Loucy (cell line): Measurements from ENCODE around the gene KDM4C.

Experiments used
- H2AFZ ChIP-seq: fragments of 200-600 bp; sonication (generic); 2 replicates; pipeline ENCODE4 v1.6.0; 2016; ENCODE audit warnings: antibody characterized with exemption, mild to moderate bottlenecking, low read length, moderate library complexity
- H3F3A ChIP-seq: fragments of 200-600 bp; 2 replicates; pipeline ENCODE4 v1.6.0; 2016; ENCODE audit warnings: antibody characterized with exemption, low read depth, mild to moderate bottlenecking
- H3K27me3 ChIP-seq: fragments of 200-600 bp; sonication (generic); 2 replicates; pipeline ENCODE4 v1.6.1; 2014; ENCODE audit warnings: low read length, mild to moderate bottlenecking; ENCODE audit not compliant: insufficient read depth, poor library complexity, severe bottlenecking
- H3K36me3 ChIP-seq: fragments of 200-600 bp; sonication (generic); 2 replicates; pipeline ENCODE4 v1.6.1; 2016; ENCODE audit warnings: low read length; ENCODE audit not compliant: insufficient read depth
- H3K4me1 ChIP-seq: fragments of 200-600 bp; sonication (generic); 2 replicates; pipeline ENCODE4 v1.5.1; 2014; ENCODE audit warnings: low read length, mild to moderate bottlenecking; ENCODE audit not compliant: insufficient read depth, poor library complexity, severe bottlenecking
- H3K4me2 ChIP-seq: fragments of 200-600 bp; sonication (generic); 2 replicates; pipeline ENCODE4 v1.6.0; 2014; ENCODE audit warnings: antibody characterized with exemption, low read length, low read depth, mild to moderate bottlenecking; ENCODE audit not compliant: poor library complexity, severe bottlenecking
- H3K4me3 ChIP-seq: fragments of 200-600 bp; sonication (generic); 2 replicates; pipeline ENCODE4 v1.5.1; 2014; ENCODE audit warnings: low read length, mild to moderate bottlenecking, mixed read lengths; ENCODE audit not compliant: poor library complexity, severe bottlenecking
- H3K79me2 ChIP-seq: fragments of 200-600 bp; sonication (generic); 2 replicates; pipeline ENCODE4 v1.6.1; 2014; ENCODE audit warnings: low read length; ENCODE audit not compliant: insufficient read depth
- H3K9ac ChIP-seq: fragments of 200-600 bp; sonication (generic); 2 replicates; pipeline ENCODE4 v1.6.0; 2014; ENCODE audit warnings: mild to moderate bottlenecking, low read depth, low read length, moderate library complexity; ENCODE audit not compliant: poor library complexity, severe bottlenecking
- H3K9me2 ChIP-seq: fragments of 200-600 bp; sonication (generic); replicated peaks from 2 replicates; pipeline ENCODE4 v1.6.1; 2016; ENCODE audit warnings: low read depth, low read length, mixed read lengths
- H3K9me3 ChIP-seq: fragments of 200-600 bp; sonication (generic); 2 replicates; pipeline ENCODE4 v1.6.1; 2014; ENCODE audit warnings: mild to moderate bottlenecking, antibody characterized with exemption, low read length, low read depth; ENCODE audit not compliant: insufficient read depth
- H4K20me1 ChIP-seq: fragments of 200-600 bp; sonication (generic); 2 replicates; pipeline ENCODE4 v1.6.0; 2014; ENCODE audit warnings: antibody characterized with exemption, low read length, mild to moderate bottlenecking; ENCODE audit not compliant: insufficient read depth, poor library complexity, severe bottlenecking
- EZH2phosphoT487 ChIP-seq: fragments of 200-600 bp; IDR thresholded peaks from 2 replicates; pipeline ENCODE4 v1.6.1; 2018; ENCODE audit warnings: antibody characterized with exemption, mild to moderate bottlenecking, moderate library complexity, borderline replicate concordance
- TF ChIP-seq, protein P1 (sequence below): fragments of 200-600 bp; sonication (generic); conservative IDR thresholded peaks from 2 replicates; pipeline ENCODE4 v1.5.1; 2014; ENCODE audit warnings: mild to moderate bottlenecking, antibody characterized with exemption, low read length

KDM4C gene

GRCh38 chr9:7186175-7186574, 428.4 kb downstream of the KDM4C start:
- Histone ChIP-seq H3K36me3 (no peaks in the 10 kb centered on the region), H3K9me2 (no peaks in the 10 kb centered on the region), H3K9me3 (peaks cover 26% of the 10 kb centered on the region; the same call in 1 of the 2 replicates), H3F3A (no peaks in the 10 kb centered on the region), H3K79me2 (no peaks in the 10 kb centered on the region), H4K20me1 (no peaks in the 10 kb centered on the region), H2AFZ (no peak overlapping the region), H3K4me3 (no peak overlapping the region), H3K4me1 (peaks cover 6% of the 10 kb centered on the region), H3K9ac (no peak overlapping the region), H3K27me3 (peaks cover 7% of the 10 kb centered on the region), H3K4me2 (no peak overlapping the region)
- TF ChIP-seq, protein P1, sequence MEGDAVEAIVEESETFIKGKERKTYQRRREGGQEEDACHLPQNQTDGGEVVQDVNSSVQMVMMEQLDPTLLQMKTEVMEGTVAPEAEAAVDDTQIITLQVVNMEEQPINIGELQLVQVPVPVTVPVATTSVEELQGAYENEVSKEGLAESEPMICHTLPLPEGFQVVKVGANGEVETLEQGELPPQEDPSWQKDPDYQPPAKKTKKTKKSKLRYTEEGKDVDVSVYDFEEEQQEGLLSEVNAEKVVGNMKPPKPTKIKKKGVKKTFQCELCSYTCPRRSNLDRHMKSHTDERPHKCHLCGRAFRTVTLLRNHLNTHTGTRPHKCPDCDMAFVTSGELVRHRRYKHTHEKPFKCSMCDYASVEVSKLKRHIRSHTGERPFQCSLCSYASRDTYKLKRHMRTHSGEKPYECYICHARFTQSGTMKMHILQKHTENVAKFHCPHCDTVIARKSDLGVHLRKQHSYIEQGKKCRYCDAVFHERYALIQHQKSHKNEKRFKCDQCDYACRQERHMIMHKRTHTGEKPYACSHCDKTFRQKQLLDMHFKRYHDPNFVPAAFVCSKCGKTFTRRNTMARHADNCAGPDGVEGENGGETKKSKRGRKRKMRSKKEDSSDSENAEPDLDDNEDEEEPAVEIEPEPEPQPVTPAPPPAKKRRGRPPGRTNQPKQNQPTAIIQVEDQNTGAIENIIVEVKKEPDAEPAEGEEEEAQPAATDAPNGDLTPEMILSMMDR: peak; percentile 62
- no peak for TF ChIP-seq EZH2phosphoT487

GRCh38 chr9:7192266-7192665, 434.5 kb downstream of the KDM4C start:
- no peaks in the 10 kb centered on the region for H3K79me2 ChIP-seq

DNA sequence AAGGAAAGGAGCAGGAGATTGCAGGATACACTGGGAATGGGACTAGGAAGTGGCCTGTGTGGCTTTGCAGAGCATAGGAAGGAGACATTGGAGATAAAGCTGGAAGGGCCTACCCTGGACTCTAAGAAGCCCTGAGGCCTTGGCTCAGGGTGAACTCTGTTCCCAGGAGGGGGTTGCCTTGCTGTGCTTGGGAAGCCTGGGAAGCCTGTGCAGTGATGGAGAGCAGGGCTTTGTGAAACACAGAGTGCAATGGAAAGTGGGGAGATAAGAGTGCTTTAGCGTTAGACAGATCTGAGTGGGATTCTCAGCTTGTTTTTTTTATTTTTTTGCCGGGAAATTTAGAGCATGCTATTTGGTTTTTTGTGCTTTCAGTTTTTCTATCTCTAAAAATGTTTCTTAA, 437.8 kb downstream of the KDM4C start:
- Histone ChIP-seq H3K4me2 (no peak overlapping the region), H3K79me2 (no peaks in the 10 kb centered on the region), H3K9me3 (peaks cover 4% of the 10 kb centered on the region; the same call in 1 of the 2 replicates), H3K4me3 (no peak overlapping the region), H3K9me2 (no peaks in the 10 kb centered on the region), H2AFZ (no peak overlapping the region), H4K20me1 (no peaks in the 10 kb centered on the region), H3F3A (no peaks in the 10 kb centered on the region), H3K27me3 (peaks cover 18% of the 10 kb centered on the region), H3K9ac (no peak overlapping the region), H3K36me3 (no peaks in the 10 kb centered on the region), H3K4me1 (peaks cover 6% of the 10 kb centered on the region)
- no peak for TF ChIP-seq EZH2phosphoT487
- TF ChIP-seq, protein P1: no peak

More at GRCh38 chr9:7192266-7192665, 434.5 kb downstream of the KDM4C start:
- no peak for TF ChIP-seq EZH2phosphoT487
- TF ChIP-seq, protein P1: no peak
- Histone ChIP-seq H3K9me3 (peaks cover 20% of the 10 kb centered on the region; the same call in 1 of the 2 replicates), H3K4me1 (peaks cover 6% of the 10 kb centered on the region), H3K9me2 (no peaks in the 10 kb centered on the region), H4K20me1 (no peaks in the 10 kb centered on the region), H3F3A (no peaks in the 10 kb centered on the region), H2AFZ (no peak overlapping the region), H3K4me3 (no peak overlapping the region), H3K9ac (no peak overlapping the region), H3K4me2 (no peak overlapping the region), H3K36me3 (no peaks in the 10 kb centered on the region), H3K27me3 (peaks cover 7% of the 10 kb centered on the region)
